Activated CD8-positive, alpha-beta memory T cell treated with anti-CD3 and anti-CD28 coated beads, Interleukin-2, amount 50 U/mL, for 24 hours (primary cell): Measurements from ENCODE around the gene S100A10.

ENCODE experiments used
- DNase-seq: peaks from one replicate; pipeline ENCODE4 v3.0.0-alpha.2; 2020; ENCODE audit errors: extremely low read depth

S100A10 gene

DNA sequence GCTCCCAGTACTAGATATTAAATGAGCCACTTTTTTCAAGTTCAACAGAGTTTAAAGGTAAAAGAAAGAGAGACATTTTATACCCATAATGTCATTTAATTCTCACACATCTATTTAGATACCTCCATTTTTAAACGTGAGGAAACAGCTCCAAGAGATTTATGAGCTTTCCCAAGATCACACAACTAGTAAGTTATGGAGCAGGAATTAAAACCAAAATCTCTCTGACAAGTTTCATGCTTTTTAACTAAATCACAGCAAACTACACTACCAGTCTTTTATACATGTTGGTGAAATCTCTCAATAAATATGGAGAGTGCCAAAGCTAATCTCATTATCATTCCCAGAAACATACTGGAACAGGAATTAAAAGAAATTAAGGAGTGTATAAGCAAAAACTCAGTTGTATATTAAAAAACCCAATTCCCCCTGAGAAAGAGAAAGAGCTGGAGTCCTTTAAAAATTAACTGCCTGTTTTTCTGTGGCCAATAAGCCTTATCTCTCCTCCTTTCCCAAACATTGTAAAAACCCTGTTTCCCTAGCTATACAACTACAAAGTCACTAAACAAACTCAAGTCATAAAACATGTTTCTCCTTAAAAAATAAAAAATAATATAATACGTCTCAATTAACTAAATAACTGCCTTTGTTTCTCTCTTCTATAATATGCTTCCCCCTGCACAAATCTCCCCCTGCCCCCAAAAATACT, 57.6 kb downstream of the S100A10 start:
- no peak for DNase-seq

DNA sequence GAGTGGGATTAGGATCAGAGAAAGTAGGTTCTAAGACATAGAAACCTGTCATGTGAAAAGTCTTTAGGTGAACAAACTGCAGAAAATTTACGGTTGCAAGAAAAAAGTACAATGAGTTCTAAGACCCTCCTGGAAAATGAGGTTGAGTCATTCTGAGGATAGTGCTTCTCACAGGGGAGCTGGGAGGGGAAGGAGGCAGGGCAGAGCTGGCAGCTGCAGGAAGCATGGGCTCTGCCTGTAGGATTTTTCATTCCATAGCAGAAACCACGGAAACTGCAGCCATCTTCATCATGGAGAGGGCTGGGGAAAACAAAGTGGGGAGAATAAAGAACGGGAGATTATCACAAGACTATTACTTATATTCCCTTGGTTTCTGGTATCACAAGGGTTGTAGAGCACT, 58.5 kb downstream of the S100A10 start:
- DNase-seq, result no peak

DNA sequence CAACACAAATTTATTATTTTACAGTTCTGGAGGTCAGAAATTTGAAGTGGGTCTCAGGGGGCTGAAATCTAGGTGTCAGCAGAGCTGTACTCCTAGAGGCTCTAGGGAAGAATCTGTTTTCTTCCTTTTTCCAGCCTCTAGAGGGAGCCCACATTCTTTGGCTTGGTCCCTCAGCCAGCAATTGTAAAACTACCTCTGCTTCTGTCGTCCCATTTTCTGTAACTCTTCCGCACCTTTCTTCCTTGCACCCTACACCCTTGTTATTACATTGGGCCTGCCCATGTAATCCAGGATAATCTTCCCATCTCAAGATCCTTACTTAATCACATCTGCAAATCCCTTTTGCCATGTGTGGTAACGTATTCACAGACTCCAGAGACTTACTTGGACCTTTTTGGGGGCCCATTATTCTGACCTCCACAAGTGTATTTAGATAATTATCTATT, 59.6 kb downstream of the S100A10 start:
- no peak for DNase-seq
